GM23248 (cell line): Measurements from ENCODE around the gene MXD3. TPM values are rescaled to one million over a fixed set of nuclear protein-coding genes. Genes with fewer than 3 reads are reported as not detected.

ENCODE experiments used
- DNase-seq: peaks from one replicate; pipeline ENCODE4 v3.0.0-alpha.2; 2015
- H2AFZ ChIP-seq: fragments of 200-600 bp; sonication (generic); 2 replicates; pipeline ENCODE4 v1.6.1; 2016; ENCODE audit warnings: antibody characterized with exemption
- H3F3A ChIP-seq: fragments of 200-600 bp; sonication (generic); 2 replicates; pipeline ENCODE4 v1.6.1; 2016; ENCODE audit warnings: mild to moderate bottlenecking, antibody characterized with exemption, mixed run types; ENCODE audit not compliant: insufficient read depth
- H3K27ac ChIP-seq: fragments of 200-600 bp; sonication (generic); 2 replicates; pipeline ENCODE4 v1.5.1; 2016; ENCODE audit warnings: mild to moderate bottlenecking
- H3K27me3 ChIP-seq: fragments of 200-600 bp; sonication (generic); replicated peaks from 2 replicates; pipeline ENCODE4 v1.6.1; 2016; ENCODE audit warnings: mild to moderate bottlenecking; ENCODE audit not compliant: insufficient read depth
- H3K36me3 ChIP-seq: fragments of 200-600 bp; sonication (generic); 2 replicates; pipeline ENCODE4 v1.6.1; 2016; ENCODE audit warnings: low read depth, mild to moderate bottlenecking
- H3K4me1 ChIP-seq: fragments of 200-600 bp; sonication (generic); 2 replicates; pipeline ENCODE4 v1.6.1; 2016; ENCODE audit warnings: mild to moderate bottlenecking; ENCODE audit not compliant: insufficient read depth
- H3K4me2 ChIP-seq: fragments of 200-600 bp; sonication (generic); one replicate; pipeline ENCODE4 v1.6.1; 2016; ENCODE audit warnings: mild to moderate bottlenecking; ENCODE audit not compliant: unreplicated experiment
- H3K4me3 ChIP-seq: fragments of 200-600 bp; sonication (generic); 2 replicates; pipeline ENCODE4 v1.5.1; 2016; ENCODE audit warnings: mild to moderate bottlenecking
- H3K79me2 ChIP-seq: fragments of 200-600 bp; sonication (generic); 2 replicates; pipeline ENCODE4 v1.6.1; 2016; ENCODE audit warnings: mild to moderate bottlenecking; ENCODE audit not compliant: insufficient read depth
- H3K9ac ChIP-seq: fragments of 200-600 bp; sonication (generic); 2 replicates; pipeline ENCODE4 v1.6.1; 2016; ENCODE audit warnings: mild to moderate bottlenecking
- H3K9me2 ChIP-seq: fragments of 200-600 bp; sonication (generic); 2 replicates; pipeline ENCODE4 v1.6.1; 2016; ENCODE audit warnings: mixed run types, mild to moderate bottlenecking, moderate library complexity; ENCODE audit not compliant: insufficient read depth
- H3K9me3 ChIP-seq: fragments of 200-600 bp; sonication (generic); one replicate; pipeline ENCODE4 v1.6.1; 2017; ENCODE audit warnings: low read depth
- H4K20me1 ChIP-seq: fragments of 200-600 bp; sonication (generic); 2 replicates; pipeline ENCODE4 v1.6.0; 2016; ENCODE audit not compliant: insufficient read depth
- EZH2 ChIP-seq: fragments of 200-600 bp; sonication (generic); IDR thresholded peaks from 2 replicates; pipeline ENCODE4 v1.6.1; 2018; ENCODE audit warnings: antibody characterized with exemption, mild to moderate bottlenecking; ENCODE audit not compliant: insufficient read depth, poor library complexity, severe bottlenecking
- EZH2phosphoT487 ChIP-seq: fragments of 200-600 bp; sonication (generic); IDR thresholded peaks from 2 replicates; pipeline ENCODE4 v1.6.1; 2018; ENCODE audit warnings: antibody characterized with exemption, moderate library complexity, mild to moderate bottlenecking, low read depth; ENCODE audit not compliant: insufficient read depth
- WGBS, 2 experiments: methylation state at CpG; one replicate each; pipeline ENCODE4 v1.1.6; 2015 to 2017; ENCODE audit warnings: low lambda C conversion rate in 2 of 2, low coverage in 1 of 2; ENCODE audit errors: missing lambda C conversion rate in 2 of 2; 5-methylcytosine and 5-hydroxymethylcytosine counted together
- in situ Hi-C: fragments of 300-500 bp; cut with MboI; formaldehyde crosslinking; loops from 2 replicates; pipeline ENCODE4 v1.15.0; 2020
- polyA plus RNA-seq: library from polyadenylated mRNA; unstranded; fragments of >200 nt; fragmentation: Nextera tagmentation; extraction: Ambion mirVana; gene quantifications from 2 replicates; pipeline ENCODE4 v1.2.1, GENCODE V29; 2016
- total RNA-seq: library from RNA; depleted of rRNA; stranded (reverse); fragments of >200 nt; shearing (Covaris generic); gene quantifications from 2 replicates; pipeline ENCODE4 v1.2.3, GENCODE V29; 2014

The MXD3 gene
- total and polyA plus RNA-seq, 2 experiments from 2014 or later, result 6.5 to 7.8 TPM

- no peaks in the 10 kb centered on the region for H3K9me3 ChIP-seq
- WGBS, 2 experiments, result 85 to 88% methylated on average over 7 of the region's 7 CpGs
- no peaks in the 10 kb centered on the region for H3K27me3 ChIP-seq
- no peak overlapping the region for H2AFZ ChIP-seq
- H3K79me2 ChIP-seq, result peaks cover 21% of the 10 kb centered on the region
- H3K4me3 ChIP-seq, result no peak overlapping the region
- H3F3A ChIP-seq, result no peaks in the 10 kb centered on the region
- H3K9ac ChIP-seq, result no peak overlapping the region
- H3K27ac ChIP-seq, result no peak overlapping the region
- no peak overlapping the region for H3K4me2 ChIP-seq
- no peaks in the 10 kb centered on the region for H3K4me1 ChIP-seq
- TF ChIP-seq EZH2, result no peak
- TF ChIP-seq EZH2phosphoT487, result no peak
- H3K36me3 ChIP-seq, result peaks cover 4% of the 10 kb centered on the region; the same call in 1 of the 2 replicates
- H4K20me1 ChIP-seq, result no peaks in the 10 kb centered on the region
- in situ Hi-C loops, result no loop called here
- DNase-seq, result no peak
- H3K9me2 ChIP-seq, result no peaks in the 10 kb centered on the region
Measured at GRCh38 chr5:177335701-177336065, 24.0 kb upstream of the MXD3 start.

DNA sequence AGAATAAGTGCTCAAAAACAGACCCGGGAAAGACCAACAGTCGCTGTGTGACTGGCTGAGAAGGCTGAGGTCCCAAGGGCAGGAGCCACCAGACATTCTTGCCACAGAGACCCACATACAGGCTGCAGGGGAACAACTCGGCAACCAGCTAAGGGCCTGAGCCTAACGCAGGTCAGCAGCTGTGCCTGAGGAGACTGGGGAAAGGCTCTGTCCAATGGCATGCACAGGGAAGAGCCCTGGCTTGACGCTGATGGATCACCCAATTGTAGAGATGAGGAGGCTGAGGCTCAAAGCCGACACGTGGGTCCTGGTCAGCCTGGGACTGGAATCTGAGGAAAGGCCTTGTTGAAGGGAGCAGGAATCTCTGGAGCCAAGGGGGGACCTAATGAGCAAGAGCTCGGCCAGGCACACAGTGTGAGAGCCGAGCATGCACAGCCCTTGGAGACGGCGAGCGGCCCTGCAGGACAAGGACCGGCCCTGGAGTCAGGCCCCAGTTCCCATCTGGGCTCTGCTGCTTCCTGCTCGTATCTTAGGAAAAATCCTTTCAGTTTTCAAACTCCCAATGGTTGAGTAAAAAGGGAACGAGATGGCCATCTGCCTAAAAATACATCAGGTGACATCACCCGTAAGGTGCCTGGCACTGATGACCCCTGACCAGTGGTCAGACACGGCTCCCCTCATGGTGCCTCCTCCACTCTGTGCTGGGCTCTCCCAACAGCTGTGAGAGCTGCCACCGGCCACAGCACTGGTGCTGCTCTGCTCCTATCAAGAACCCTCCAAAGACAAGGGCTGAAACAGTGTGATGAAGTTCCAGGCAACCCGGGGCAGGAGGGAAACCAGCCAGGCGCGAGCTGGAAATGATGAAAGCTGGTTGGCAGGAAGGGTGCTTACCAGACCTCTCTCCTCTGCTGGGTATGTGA lies 23.3 kb upstream of the MXD3 start:
- Histone ChIP-seq H3K4me1 (no peaks in the 10 kb centered on the region), H3K36me3 (peaks cover 4% of the 10 kb centered on the region; the same call in 1 of the 2 replicates), H3K27ac (no peak overlapping the region), H3K27me3 (no peaks in the 10 kb centered on the region), H3K4me2 (no peak overlapping the region), H2AFZ (no peak overlapping the region), H3K4me3 (no peak overlapping the region), H3K9ac (no peak overlapping the region), H3K9me2 (no peaks in the 10 kb centered on the region), H3K79me2 (peaks cover 15% of the 10 kb centered on the region), H3K9me3 (no peaks in the 10 kb centered on the region), H4K20me1 (no peaks in the 10 kb centered on the region), H3F3A (no peaks in the 10 kb centered on the region)
- no peak for DNase-seq
- in situ Hi-C loops, result no loop called here
- TF ChIP-seq EZH2, result no peak
- no peak for TF ChIP-seq EZH2phosphoT487
- WGBS, 2 experiments, result 83 to 84% methylated on average over 21 of the region's 21 CpGs

- TF ChIP-seq EZH2, result no peak
- TF ChIP-seq EZH2phosphoT487, result no peak
- Histone ChIP-seq H3F3A (no peaks in the 10 kb centered on the region), H3K4me1 (no peaks in the 10 kb centered on the region), H3K27me3 (no peaks in the 10 kb centered on the region), H3K9me3 (no peaks in the 10 kb centered on the region), H3K4me2 (no peak overlapping the region), H3K36me3 (peaks cover 4% of the 10 kb centered on the region; the same call in 1 of the 2 replicates), H3K9me2 (no peaks in the 10 kb centered on the region), H3K27ac (no peak overlapping the region), H2AFZ (no peak overlapping the region), H3K9ac (no peak overlapping the region), H4K20me1 (no peaks in the 10 kb centered on the region), H3K4me3 (no peak overlapping the region), H3K79me2 (peaks cover 6% of the 10 kb centered on the region; the same call in 1 of the 2 replicates)
- DNase-seq, result no peak
- in situ Hi-C loops, result no loop called here
- WGBS, 2 experiments, result 61 to 71% methylated on average over 14 to 15 of the region's 15 CpGs
Measured at GRCh38 chr5:177334155-177334551, 22.5 kb upstream of the MXD3 start.

- no peak for DNase-seq
- no peak overlapping the region for H2AFZ ChIP-seq
- no peaks in the 10 kb centered on the region for H3K9me2 ChIP-seq
- no peaks in the 10 kb centered on the region for H3K4me1 ChIP-seq
- H3K79me2 ChIP-seq, result 0 out of 2 replicates have a peak, but pooled peaks cover under 1% of the 10 kb centered on the region
- TF ChIP-seq EZH2 (no peak), EZH2phosphoT487 (no peak)
- H3K9me3 ChIP-seq, result no peaks in the 10 kb centered on the region
- peaks cover 2% of the 10 kb centered on the region; the same call in 1 of the 2 replicates for H3F3A ChIP-seq
- no peak overlapping the region for H3K4me2 ChIP-seq
- H3K4me3 ChIP-seq, result no peak overlapping the region
- in situ Hi-C loops, result no loop called here
- no peaks in the 10 kb centered on the region for H3K27me3 ChIP-seq
- H3K9ac ChIP-seq, result no peak overlapping the region
- no peaks in the 10 kb centered on the region for H4K20me1 ChIP-seq
- no peak overlapping the region for H3K27ac ChIP-seq
- H3K36me3 ChIP-seq, result peaks cover 4% of the 10 kb centered on the region; the same call in 1 of the 2 replicates
- WGBS, 2 experiments, result 86% methylated on average over 16 of the region's 16 CpGs
Measured at GRCh38 chr5:177333420-177334154, 21.9 kb upstream of the MXD3 start.
